Memory B cell (primary cell): Measurements from ENCODE around the gene GRM4.
"Not testable (repeated sequence)": the region's sequence is repeated elsewhere in the genome, so short reads cannot be mapped to it uniquely, and the experiment has no call there.

Experiments used
- ATAC-seq: fragments of 150-1000 bp; cut with Tn5 transposase; 2 replicates; pipeline ENCODE4 v1.10.0; 2021; ENCODE audit warnings: low read depth, mild to moderate bottlenecking, moderate library complexity
- DNase-seq, 2 donors: peaks; one replicate each; pipeline ENCODE4 v3.0.0; 2022; ENCODE audit warnings: low spot score in 2 of 2
- H3K27ac Mint-ChIP-seq: one replicate; pipeline ENCODE4 v1.8.0; 2022; ENCODE audit warnings: mild to moderate bottlenecking, moderate library complexity, mixed read lengths
- H3K27me3 Mint-ChIP-seq: one replicate; pipeline ENCODE4 v1.8.0; 2022; ENCODE audit warnings: mixed read lengths
- H3K36me3 Mint-ChIP-seq: one replicate; pipeline ENCODE4 v1.8.0; 2022; ENCODE audit warnings: mild to moderate bottlenecking, mixed read lengths
- H3K4me1 Mint-ChIP-seq: one replicate; pipeline ENCODE4 v1.8.0; 2022; ENCODE audit warnings: mixed read lengths
- H3K4me3 Mint-ChIP-seq: one replicate; pipeline ENCODE4 v1.8.0; 2022; ENCODE audit warnings: mild to moderate bottlenecking, moderate library complexity, mixed read lengths
- H3K9me3 Mint-ChIP-seq: one replicate; pipeline ENCODE4 v1.8.0; 2022; ENCODE audit warnings: mixed read lengths

The GRM4 gene

GRCh38 chr6:34016573-34016972, 129.3 kb downstream of the GRM4 start:
- DNase-seq, H3K27ac Mint-ChIP-seq, H3K9me3 Mint-ChIP-seq, ATAC-seq, H3K36me3 Mint-ChIP-seq, H3K4me3 Mint-ChIP-seq, H3K27me3 Mint-ChIP-seq, H3K4me1 Mint-ChIP-seq: not testable (repeated sequence)

- no peak for DNase-seq
- Mint-ChIP-seq H3K27ac (no peak overlapping the region), H3K9me3 (no peaks in the 10 kb centered on the region), H3K4me1 (no peaks in the 10 kb centered on the region), H3K27me3 (peaks cover 2% of the 10 kb centered on the region), H3K36me3 (no peaks in the 10 kb centered on the region), H3K4me3 (no peak overlapping the region)
- no peak for ATAC-seq
These were observed 130.3 kb downstream of the GRM4 start for GRCh38 chr6:34015586-34015985.

- Mint-ChIP-seq H3K4me1 (no peaks in the 10 kb centered on the region), H3K27ac (no peak overlapping the region), H3K9me3 (no peaks in the 10 kb centered on the region), H3K36me3 (no peaks in the 10 kb centered on the region), H3K4me3 (no peak overlapping the region), H3K27me3 (peaks cover 18% of the 10 kb centered on the region)
- ATAC-seq = no peak
- no peak for DNase-seq
These were observed 134.6 kb downstream of the GRM4 start for GRCh38 chr6:34011264-34011663.

GRCh38 chr6:34005901-34006531, 139.9 kb downstream of the GRM4 start:
- H3K4me1 Mint-ChIP-seq = no peaks in the 10 kb centered on the region
- peaks cover 2% of the 10 kb centered on the region for H3K36me3 Mint-ChIP-seq
- no peak overlapping the region for H3K4me3 Mint-ChIP-seq
- H3K27ac Mint-ChIP-seq = no peak overlapping the region
- no peak for ATAC-seq
- DNase-seq = no peak
- H3K9me3 Mint-ChIP-seq = peaks cover 3% of the 10 kb centered on the region
- H3K27me3 Mint-ChIP-seq = peaks cover 21% of the 10 kb centered on the region

- Mint-ChIP-seq H3K9me3 (peaks cover 3% of the 10 kb centered on the region), H3K36me3 (peaks cover 2% of the 10 kb centered on the region), H3K27me3 (peaks cover 19% of the 10 kb centered on the region), H3K4me1 (no peaks in the 10 kb centered on the region), H3K27ac (no peak overlapping the region), H3K4me3 (no peak overlapping the region)
- ATAC-seq (no peak), DNase-seq (no peak)
These were observed 141.2 kb downstream of the GRM4 start for GRCh38 chr6:34004706-34005105.

GRCh38 chr6:34003962-34004361, 141.9 kb downstream of the GRM4 start:
- H3K4me3 Mint-ChIP-seq = no peak overlapping the region
- peaks cover 3% of the 10 kb centered on the region for H3K9me3 Mint-ChIP-seq
- H3K27ac Mint-ChIP-seq = no peak overlapping the region
- no peaks in the 10 kb centered on the region for H3K4me1 Mint-ChIP-seq
- peaks cover 2% of the 10 kb centered on the region for H3K36me3 Mint-ChIP-seq
- ATAC-seq (no peak), DNase-seq (no peak)
- peaks cover 17% of the 10 kb centered on the region for H3K27me3 Mint-ChIP-seq

GRCh38 chr6:34001706-34002621, 143.9 kb downstream of the GRM4 start:
- Mint-ChIP-seq H3K9me3 (peaks cover 8% of the 10 kb centered on the region), H3K27me3 (peaks cover 9% of the 10 kb centered on the region), H3K27ac (no peak overlapping the region), H3K4me3 (no peak overlapping the region), H3K4me1 (no peaks in the 10 kb centered on the region), H3K36me3 (peaks cover 2% of the 10 kb centered on the region)
- DNase-seq = no peak
- ATAC-seq = no peak

GRCh38 chr6:34000281-34000680, 145.6 kb downstream of the GRM4 start:
- peaks cover 2% of the 10 kb centered on the region for H3K36me3 Mint-ChIP-seq

GRCh38 chr6:33999567-33999966, 146.3 kb downstream of the GRM4 start:
- ATAC-seq = no peak
- Mint-ChIP-seq H3K27me3 (peaks cover 8% of the 10 kb centered on the region), H3K27ac (no peak overlapping the region), H3K4me3 (no peak overlapping the region), H3K36me3 (peaks cover 2% of the 10 kb centered on the region), H3K4me1 (no peaks in the 10 kb centered on the region), H3K9me3 (peaks cover 9% of the 10 kb centered on the region)
- no peak for DNase-seq

More at GRCh38 chr6:34000281-34000680, 145.6 kb downstream of the GRM4 start:
- ATAC-seq (no peak), DNase-seq (no peak)
- H3K4me1 Mint-ChIP-seq = no peaks in the 10 kb centered on the region
- no peak overlapping the region for H3K27ac Mint-ChIP-seq
- no peak overlapping the region for H3K4me3 Mint-ChIP-seq
- H3K9me3 Mint-ChIP-seq = peaks cover 9% of the 10 kb centered on the region
- peaks cover 7% of the 10 kb centered on the region for H3K27me3 Mint-ChIP-seq

GRCh38 chr6:33998660-33999059, 147.2 kb downstream of the GRM4 start:
- DNase-seq (no peak), ATAC-seq (no peak)
- no peaks in the 10 kb centered on the region for H3K36me3 Mint-ChIP-seq
- peaks cover 14% of the 10 kb centered on the region for H3K27me3 Mint-ChIP-seq
- H3K4me3 Mint-ChIP-seq = no peak overlapping the region
- H3K27ac Mint-ChIP-seq = no peak overlapping the region
- H3K9me3 Mint-ChIP-seq = peaks cover 6% of the 10 kb centered on the region
- H3K4me1 Mint-ChIP-seq = no peaks in the 10 kb centered on the region

- Mint-ChIP-seq H3K9me3 (peaks cover 6% of the 10 kb centered on the region), H3K27me3 (peaks cover 21% of the 10 kb centered on the region), H3K27ac (no peak overlapping the region), H3K4me1 (no peaks in the 10 kb centered on the region), H3K4me3 (no peak overlapping the region), H3K36me3 (no peaks in the 10 kb centered on the region)
- DNase-seq (no peak), ATAC-seq (no peak)
These were observed 148.6 kb downstream of the GRM4 start for GRCh38 chr6:33997265-33997664.

- H3K9me3 Mint-ChIP-seq = peaks cover 6% of the 10 kb centered on the region
- no peak overlapping the region for H3K4me3 Mint-ChIP-seq
- H3K27ac Mint-ChIP-seq = no peak overlapping the region
- no peak for DNase-seq
- H3K27me3 Mint-ChIP-seq = peaks cover 22% of the 10 kb centered on the region
- ATAC-seq = no peak
- H3K4me1 Mint-ChIP-seq = no peaks in the 10 kb centered on the region
- H3K36me3 Mint-ChIP-seq = no peaks in the 10 kb centered on the region
These were observed 149.8 kb downstream of the GRM4 start for GRCh38 chr6:33996120-33996475.

- peaks cover 22% of the 10 kb centered on the region for H3K27me3 Mint-ChIP-seq
- DNase-seq (no peak), ATAC-seq (no peak)
- H3K4me1 Mint-ChIP-seq = no peaks in the 10 kb centered on the region
- H3K4me3 Mint-ChIP-seq = no peak overlapping the region
- H3K27ac Mint-ChIP-seq = no peak overlapping the region
- H3K36me3 Mint-ChIP-seq = no peaks in the 10 kb centered on the region
- peaks cover 6% of the 10 kb centered on the region for H3K9me3 Mint-ChIP-seq
These were observed 150.4 kb downstream of the GRM4 start for GRCh38 chr6:33995309-33996119.
